ENCODE measurements around the gene ADGRL3.
"Not testable (repeated sequence)": the region's sequence is repeated elsewhere in the genome, so short reads cannot be mapped to it uniquely, and the experiment has no call there.

Gene ADGRL3

GRCh38 chr4:61207156-61207555 is 7.0 kb downstream of the ADGRL3 start:
- DNase-seq = not testable (repeated sequence)

DNA sequence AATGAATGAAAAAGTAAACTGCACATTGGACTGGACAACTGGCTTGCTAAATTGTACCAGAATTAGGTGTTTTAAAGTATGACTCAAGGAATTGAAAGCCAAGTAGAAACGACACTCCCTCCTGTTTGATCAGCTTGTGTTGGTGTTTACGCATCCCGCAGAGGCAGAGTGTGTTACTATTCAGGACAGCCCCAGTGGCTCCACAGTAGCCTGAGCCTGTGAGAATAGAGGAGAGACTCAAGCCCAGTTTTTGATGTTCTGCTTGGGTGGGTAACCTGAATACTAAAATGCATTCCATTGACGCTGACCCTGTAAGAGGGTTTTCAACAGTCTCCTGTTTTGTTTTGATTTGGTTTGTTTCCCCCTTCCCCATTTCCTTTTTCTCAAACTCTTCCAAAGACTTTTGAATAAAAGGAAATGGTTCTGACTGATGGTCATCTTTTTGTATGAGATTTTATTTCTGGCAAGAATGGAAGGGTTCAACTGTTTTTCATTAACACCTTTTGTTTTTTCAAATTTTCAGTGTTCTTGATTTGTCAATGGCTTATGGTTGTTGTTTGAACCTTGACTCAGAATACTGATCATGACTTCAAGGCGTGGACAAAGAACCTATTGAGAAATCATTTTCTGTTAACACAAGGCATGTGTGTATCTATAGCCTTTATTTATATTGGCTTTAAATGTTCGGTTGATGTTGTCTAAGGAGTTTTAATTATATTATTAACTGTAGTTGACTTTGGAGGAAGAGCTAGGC is 10.2 kb downstream of the ADGRL3 start:
- DNase-seq = no peak

- no peak for DNase-seq
Measured at GRCh38 chr4:61211781-61212180, 11.7 kb downstream of the ADGRL3 start.

- no peak for DNase-seq
Measured at GRCh38 chr4:61212788-61213187, 12.7 kb downstream of the ADGRL3 start.

DNA sequence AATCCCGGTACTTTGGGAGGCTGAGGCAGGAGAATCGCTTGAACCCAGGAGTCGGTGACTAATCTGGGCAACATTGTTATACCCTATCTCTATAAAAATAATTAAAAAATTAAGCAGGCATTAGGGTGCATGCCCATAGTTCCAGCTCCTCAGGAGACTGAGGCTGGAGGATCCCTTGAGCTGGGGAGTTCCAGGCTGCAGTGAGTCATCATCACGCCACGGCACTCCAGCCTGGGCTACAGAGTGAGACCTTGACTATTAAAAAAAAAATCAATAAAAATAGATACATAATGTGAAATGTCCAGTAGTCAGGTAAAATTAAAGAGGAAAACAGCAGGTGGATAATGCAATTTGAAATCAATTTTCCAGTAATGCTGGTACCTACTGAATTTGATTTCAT is 14.6 kb downstream of the ADGRL3 start:
- DNase-seq = no peak

DNA sequence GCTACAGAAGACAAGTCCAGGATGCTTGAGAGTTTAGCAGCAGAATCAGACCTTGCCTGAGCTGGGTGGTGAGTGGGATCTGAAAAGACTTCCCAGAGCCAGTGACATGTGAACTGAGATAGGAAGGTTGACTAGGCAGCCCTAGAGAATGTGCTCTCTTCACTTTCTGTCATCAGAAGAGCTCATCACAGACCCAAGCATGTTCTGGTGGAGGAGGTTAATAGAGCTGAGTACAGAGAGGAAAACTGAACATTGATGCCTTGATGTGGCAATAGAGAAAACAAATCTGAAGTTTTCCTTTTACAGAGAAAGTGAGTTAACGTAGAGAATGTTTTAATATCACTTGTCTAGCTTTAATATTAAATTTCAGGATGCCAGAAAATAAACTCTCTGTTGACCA is 17.1 kb downstream of the ADGRL3 start:
- DNase-seq = no peak

DNA sequence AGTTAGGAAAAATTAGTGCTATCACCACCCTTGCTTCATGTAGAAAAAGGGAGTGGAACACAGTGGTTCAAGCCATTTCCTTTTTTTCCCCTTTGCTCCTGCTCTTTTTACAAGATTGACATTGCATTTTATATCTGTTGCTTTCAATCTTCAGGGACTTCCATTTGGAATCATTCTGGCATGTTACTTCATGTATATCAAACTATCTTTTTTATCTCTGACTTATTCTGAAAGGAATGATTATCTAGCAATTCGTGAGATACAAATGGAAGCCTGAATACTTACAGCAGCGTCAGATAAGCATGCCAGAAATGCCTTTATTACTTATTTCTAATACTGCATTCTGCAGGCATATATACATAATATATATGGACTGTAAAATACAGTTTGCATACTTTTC is 20.4 kb downstream of the ADGRL3 start:
- DNase-seq = no peak

- DNase-seq = no peak
Measured at GRCh38 chr4:61223385-61223784, 23.3 kb downstream of the ADGRL3 start.

DNA sequence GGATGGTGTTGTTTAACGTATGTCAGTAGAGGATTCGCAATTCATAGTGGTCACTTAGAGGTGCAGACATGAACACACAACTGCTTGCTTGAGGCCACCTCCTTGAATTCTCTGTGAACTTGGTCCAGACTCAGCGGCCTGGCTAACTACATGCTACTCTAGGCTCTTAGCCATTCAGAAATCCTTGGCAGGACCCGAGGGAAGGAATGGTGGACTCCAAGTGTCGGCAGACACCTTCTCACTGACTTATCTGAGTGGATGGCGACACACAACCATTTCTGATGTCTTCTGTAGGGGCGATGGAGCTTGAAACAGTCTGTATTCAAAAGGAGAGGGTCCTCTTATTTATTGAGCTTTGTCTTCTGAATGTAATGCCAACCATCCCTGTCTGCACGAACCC is 24.4 kb downstream of the ADGRL3 start:
- no peak for DNase-seq

DNA sequence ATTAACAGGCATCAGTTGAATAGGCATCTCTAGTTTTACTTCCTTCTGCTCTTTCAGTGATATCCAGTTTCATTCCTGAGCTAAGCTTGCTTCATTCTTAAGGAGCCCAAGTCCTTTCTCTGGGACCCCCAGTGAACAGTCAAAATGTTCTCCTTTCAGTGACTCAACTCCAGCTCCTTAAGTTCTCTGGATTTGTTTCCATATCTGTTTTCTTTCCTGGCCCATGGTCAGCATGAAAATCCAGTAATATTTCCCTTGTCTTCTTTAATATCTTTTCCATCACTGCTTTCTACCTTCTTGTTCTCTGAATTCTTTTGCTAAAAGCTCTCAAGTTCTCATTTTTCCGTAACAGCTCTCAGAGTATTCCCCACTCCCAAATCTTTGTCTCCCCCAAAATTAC is 25.5 kb downstream of the ADGRL3 start:
- no peak for DNase-seq

DNA sequence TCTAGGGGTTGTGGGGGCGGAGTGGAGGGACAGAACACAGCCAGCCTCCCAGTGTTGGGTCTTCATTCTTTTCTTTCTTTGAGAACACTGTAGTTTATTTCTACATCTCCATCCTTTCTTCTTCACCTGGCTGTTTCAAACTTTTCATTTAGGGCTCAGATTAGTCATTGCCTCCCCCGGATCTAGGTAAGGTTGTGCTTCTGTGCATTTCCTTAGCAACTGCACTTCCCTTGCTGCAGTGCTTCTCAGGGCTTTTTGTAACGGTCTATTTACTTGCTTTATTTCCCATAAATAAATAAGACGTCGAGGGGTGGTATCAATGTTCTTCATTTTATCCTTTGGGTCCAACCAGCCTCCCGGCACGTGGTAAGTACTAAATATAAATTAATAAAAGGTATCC is 31.3 kb downstream of the ADGRL3 start:
- no peak for DNase-seq

DNA sequence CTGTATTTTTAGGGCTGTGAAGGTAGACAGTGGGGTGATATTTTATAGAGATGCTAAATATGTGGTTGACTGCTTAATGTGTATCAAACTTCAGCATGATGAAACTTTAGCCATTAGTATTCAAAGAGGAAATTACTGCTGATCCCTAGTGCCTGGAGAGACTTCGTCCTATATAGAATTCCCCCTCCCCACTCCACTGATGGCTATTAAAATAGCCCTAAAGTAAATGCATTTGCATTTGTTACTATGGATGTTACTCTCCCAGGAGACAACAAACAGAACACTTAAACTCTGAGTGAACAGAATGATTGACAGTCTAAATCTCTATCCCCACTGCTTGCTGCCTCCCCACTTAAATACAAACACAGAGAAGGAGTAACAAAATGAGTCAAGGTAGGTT is 39.1 kb downstream of the ADGRL3 start:
- no peak for DNase-seq

DNA sequence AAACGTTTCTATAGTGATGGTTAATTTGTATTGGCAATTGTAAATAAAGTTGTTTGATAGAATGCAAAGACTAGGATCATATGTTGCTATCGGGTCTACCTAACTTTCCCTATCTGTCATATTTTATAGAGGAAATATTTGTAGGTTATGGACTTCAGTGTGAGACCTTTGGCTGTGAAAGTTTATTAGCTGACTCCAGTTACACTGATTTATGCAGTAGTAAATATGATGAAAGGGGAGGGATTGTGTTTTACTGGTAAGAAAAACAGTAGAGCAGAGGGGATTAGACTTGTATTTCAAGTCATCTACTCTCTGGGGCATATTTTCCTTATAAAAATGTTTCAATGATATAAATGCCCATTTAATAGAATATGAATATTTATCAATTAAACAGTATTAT is 43.8 kb downstream of the ADGRL3 start:
- DNase-seq = no peak

DNA sequence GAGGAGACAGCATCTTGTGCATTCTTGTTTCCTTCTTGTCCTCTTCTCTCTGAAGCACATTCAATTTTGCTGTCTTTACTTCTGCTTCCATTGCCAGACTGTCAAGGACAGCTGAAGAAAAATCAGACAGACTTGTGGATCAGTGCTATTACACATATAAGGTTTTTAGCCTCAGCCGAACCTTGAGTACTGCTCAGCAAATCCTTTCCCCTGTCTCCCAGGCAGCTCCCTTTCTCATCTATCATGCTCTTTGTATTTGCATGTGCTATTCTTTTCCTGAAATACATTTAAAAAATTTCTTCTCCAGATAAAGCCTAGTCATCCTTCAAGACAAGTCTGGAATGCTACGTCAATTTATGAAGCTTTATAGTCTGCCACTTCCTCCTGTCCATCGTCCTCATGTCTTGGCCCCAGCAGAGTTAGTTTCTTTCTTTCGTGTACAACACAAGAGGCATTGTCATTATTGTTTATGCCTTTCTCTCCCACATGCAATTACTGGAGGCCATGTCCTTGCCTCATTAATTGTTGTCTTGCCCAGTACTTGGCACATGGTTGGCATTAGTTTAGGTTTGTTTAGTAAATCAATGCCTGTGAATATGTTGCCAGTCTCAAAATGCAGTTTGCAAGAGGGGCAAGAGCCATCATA is 45.1 kb downstream of the ADGRL3 start:
- DNase-seq = no peak

GRCh38 chr4:61246034-61246433 is 45.9 kb downstream of the ADGRL3 start:
- DNase-seq = no peak

GRCh38 chr4:61248705-61249104 is 48.6 kb downstream of the ADGRL3 start:
- DNase-seq = no peak

- no peak for DNase-seq
Measured at GRCh38 chr4:61251129-61251528, 51.0 kb downstream of the ADGRL3 start.

DNA sequence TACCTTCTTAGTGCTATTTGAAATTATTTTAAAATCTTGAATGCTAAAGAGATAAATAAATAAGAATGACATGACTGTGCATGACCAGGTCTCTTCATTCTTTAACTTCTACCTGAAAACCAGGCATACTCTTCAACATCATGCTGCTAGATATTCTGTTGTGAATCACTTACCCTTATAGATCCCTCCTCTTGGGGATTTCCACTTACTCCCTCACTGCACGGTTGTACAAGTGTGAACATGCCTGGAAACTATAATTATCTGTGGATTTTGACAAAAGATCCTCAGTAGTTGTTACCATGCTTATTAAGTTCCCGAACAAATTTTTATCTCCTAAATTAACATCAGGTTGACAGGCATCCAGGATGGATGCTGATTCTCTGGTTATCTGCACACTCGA is 54.3 kb downstream of the ADGRL3 start:
- DNase-seq = no peak

GRCh38 chr4:61273233-61273632 is 73.1 kb downstream of the ADGRL3 start:
- DNase-seq = no peak

GRCh38 chr4:61274286-61274685 is 74.2 kb downstream of the ADGRL3 start:
- DNase-seq = no peak

DNA sequence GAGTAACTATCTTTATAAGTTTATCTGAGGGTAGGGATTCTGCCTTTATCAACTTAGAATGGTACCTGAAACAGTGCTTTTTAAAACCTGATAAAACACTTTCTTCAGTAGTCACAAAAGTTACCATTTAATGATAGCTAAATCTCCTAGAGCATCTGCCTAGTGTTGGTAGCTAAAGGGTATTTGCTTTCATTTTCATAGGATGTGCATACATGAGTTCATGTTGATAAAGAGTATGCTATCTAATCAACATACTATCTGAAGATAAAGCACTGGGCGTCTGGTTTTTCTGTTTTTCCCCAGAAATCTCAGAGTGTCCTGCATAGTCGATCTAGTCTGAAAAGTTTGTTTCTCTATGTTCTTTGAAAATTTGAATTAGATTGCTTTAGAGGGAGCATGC is 75.1 kb downstream of the ADGRL3 start:
- no peak for DNase-seq

- DNase-seq = no peak
Measured at GRCh38 chr4:61276029-61276428, 75.9 kb downstream of the ADGRL3 start.

- no peak for DNase-seq
Measured at GRCh38 chr4:61277785-61278760, 77.9 kb downstream of the ADGRL3 start.

- no peak for DNase-seq
Measured at GRCh38 chr4:61292322-61292721, 92.2 kb downstream of the ADGRL3 start.
